ENCODE measurements around the gene DNAJB2. TPM values are rescaled to one million over a fixed set of nuclear protein-coding genes. Genes with fewer than 3 reads are reported as not detected.

The DNAJB2 gene
- total RNA-seq, 4 donors from 2014 or later: 45.3 to 76.1 (median 54.9) TPM

- peak overlapping the region in 3 of 4 donors; percentile 87 to 90 (median 88) for H3K27ac ChIP-seq
- no peaks in the 10 kb centered on the region for H3K27me3 ChIP-seq
- peaks cover 0 to 80% (median 26%) of the 10 kb centered on the region in 3 donors for H3K4me1 ChIP-seq
- WGBS, 2 donors (ENCODE audit: low coverage in 1 of 2): no CpG with 5 or more reads among the region's 6 CpGs
- H3K36me3 ChIP-seq: peaks cover 0 to 46% of the 10 kb centered on the region in 2 donors
- no peak for ATAC-seq
- H3K4me3 ChIP-seq: no peak overlapping the region
- no peaks in the 10 kb centered on the region for H3K9me3 ChIP-seq
- TF ChIP-seq EP300 (IDR thresholded peaks at IDR 0.05) (no peak), CTCF (IDR thresholded peaks at IDR 0.05) (no peak), POLR2AphosphoS5 (IDR thresholded peaks at IDR 0.05) (no peak), POLR2A (IDR thresholded peaks at IDR 0.05) (no peak)
Measured at GRCh38 chr2:219251656-219252055, 27.5 kb upstream of the DNAJB2 start.

GRCh38 chr2:219252084-219252483 is 27.1 kb upstream of the DNAJB2 start:
- 65% methylated on average over 2 of the region's 5 CpGs; no CpG with 5 or more reads in 1 of the 2 donors for WGBS, 2 donors (ENCODE audit: low coverage in 1 of 2)
- Histone ChIP-seq H3K27ac (peak overlapping the region in 3 of 4 donors; percentile 87 to 90 (median 88)), H3K36me3 (peaks cover 0 to 42% of the 10 kb centered on the region in 2 donors), H3K4me3 (peak overlapping the region in 1 of 2 donors; percentile 66), H3K4me1 (peaks cover 0 to 75% (median 26%) of the 10 kb centered on the region in 3 donors), H3K27me3 (no peaks in the 10 kb centered on the region), H3K9me3 (no peaks in the 10 kb centered on the region)
- TF ChIP-seq EP300 (IDR thresholded peaks at IDR 0.05) (no peak), CTCF (IDR thresholded peaks at IDR 0.05) (no peak), POLR2A (IDR thresholded peaks at IDR 0.05) (no peak), POLR2AphosphoS5 (IDR thresholded peaks at IDR 0.05) (no peak)
- no peak for ATAC-seq

GRCh38 chr2:219252570-219252899 is 26.6 kb upstream of the DNAJB2 start:
- 0 to 57% methylated on average over 1 to 2 of the region's 9 CpGs for WGBS, 2 donors (ENCODE audit: low coverage in 1 of 2)

GRCh38 chr2:219252900-219253752 is 26.0 kb upstream of the DNAJB2 start, which contains the start of gene TUBA4B:
TSS of gene TUBA4B (plus strand) at chr2:219253243. CDS start at chr2:219253408, 165 bp downstream.
- Histone ChIP-seq H3K27ac (peak within 1 kb of the TSS; percentile 47 to 90 (median 88)), H3K36me3 (peaks cover 0 to 32% of the 10 kb centered on the region in 2 donors), H3K9me3 (no peaks in the 10 kb centered on the region), H3K4me1 (peaks cover 0 to 69% (median 26%) of the 10 kb centered on the region in 3 donors), H3K4me3 (peak within 1 kb of the TSS; percentile 53 to 66), H3K27me3 (peaks cover 6% of the 10 kb centered on the region)
- TF ChIP-seq POLR2AphosphoS5 (IDR thresholded peaks at IDR 0.05): no peak
- no peak for TF ChIP-seq POLR2A (IDR thresholded peaks at IDR 0.05)
- TF ChIP-seq EP300 (IDR thresholded peaks at IDR 0.05): no peak
- TF ChIP-seq CTCF (IDR thresholded peaks at IDR 0.05): no peak
- ATAC-seq: peak; percentile 20
- WGBS, 2 donors (ENCODE audit: low coverage in 1 of 2): 3 to 11% methylated on average over 7 to 17 of the region's 49 CpGs

More at GRCh38 chr2:219252570-219252899, 26.6 kb upstream of the DNAJB2 start:
- no peak for ATAC-seq
- H3K27ac ChIP-seq: peak overlapping the region; percentile 47 to 90 (median 88)
- no peak for TF ChIP-seq POLR2A (IDR thresholded peaks at IDR 0.05)
- no peak for TF ChIP-seq EP300 (IDR thresholded peaks at IDR 0.05)
- TF ChIP-seq POLR2AphosphoS5 (IDR thresholded peaks at IDR 0.05): no peak
- no peak for TF ChIP-seq CTCF (IDR thresholded peaks at IDR 0.05)
- H3K4me1 ChIP-seq: peaks cover 0 to 71% (median 26%) of the 10 kb centered on the region in 3 donors
- H3K36me3 ChIP-seq: peaks cover 0 to 38% of the 10 kb centered on the region in 2 donors
- peak overlapping the region; percentile 53 to 66 for H3K4me3 ChIP-seq
- peaks cover under 1% of the 10 kb centered on the region for H3K27me3 ChIP-seq
- H3K9me3 ChIP-seq: no peaks in the 10 kb centered on the region

All from gastroesophageal sphincter (tissue), 4 donors.